HL-60 (cell line): ENCODE measurements around the gene FABP1.

ENCODE experiments used
- CTCF ChIP-seq: IDR thresholded peaks from one replicate; pipeline ENCODE4 v1.5.1; 2011; ENCODE audit warnings: low read length, control low read depth, inconsistent platforms; ENCODE audit not compliant: insufficient read depth
- GABPA ChIP-seq: IDR thresholded peaks from 2 replicates; pipeline ENCODE4 v1.6.1; 2012; ENCODE audit warnings: low read depth
- POLR2AphosphoS5 ChIP-seq: IDR thresholded peaks from 2 replicates; pipeline ENCODE4 v1.6.1; 2012; ENCODE audit warnings: low read depth

DNA sequence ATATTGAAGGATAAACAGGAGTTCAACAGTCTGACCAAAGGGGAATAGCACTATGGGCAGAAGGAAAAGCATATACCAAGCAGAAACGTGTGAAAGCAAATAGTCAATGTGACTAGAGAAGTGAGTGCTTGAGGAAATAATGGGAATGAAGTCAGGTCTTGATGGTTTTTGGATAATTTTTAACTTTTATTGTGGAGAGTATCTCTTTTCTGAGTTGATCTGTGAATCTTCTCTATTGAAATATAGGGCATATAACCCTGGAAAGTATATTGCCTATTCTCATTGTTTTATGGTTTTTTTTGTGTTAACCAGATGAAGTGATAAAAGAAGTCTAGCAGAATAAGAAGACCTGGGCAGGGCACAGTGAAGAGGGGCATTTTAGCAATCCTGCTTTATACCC, 16.4 kb upstream of the FABP1 start:
- no peak for TF ChIP-seq CTCF
- no peak for TF ChIP-seq POLR2AphosphoS5
- no peak for TF ChIP-seq GABPA
